ENCODE data around the gene FAM107B. TPM values are rescaled to one million over a fixed set of nuclear protein-coding genes. Genes with fewer than 3 reads are reported as not detected.

FAM107B gene
- total and polyA plus RNA-seq, 2 of the 4 experiments (the other 2 are of a cell fraction) = 26.4 to 27.1 TPM

DNA sequence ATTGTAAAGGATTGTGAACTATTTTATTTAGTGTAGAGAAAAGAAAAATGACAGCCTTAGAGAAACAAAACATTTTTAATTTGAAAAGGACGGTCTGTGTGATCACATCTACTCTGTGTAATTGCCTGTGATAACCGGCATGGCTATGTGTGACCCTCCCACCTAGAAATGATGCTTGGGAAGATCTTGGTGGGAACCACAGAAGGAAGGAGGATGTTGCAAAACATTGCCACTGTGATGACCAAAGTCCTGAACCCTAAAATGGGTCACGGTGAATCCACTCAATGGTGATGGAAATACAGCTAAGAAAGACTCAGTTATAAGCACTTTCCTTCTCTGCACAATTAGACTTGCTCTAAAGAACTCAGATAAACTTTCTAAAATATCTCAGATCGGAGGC is 222.7 kb downstream of the FAM107B start:
- Histone ChIP-seq H2AK5ac (ENCODE audit: low read depth, low read length) (no peak overlapping the region), H3K4me3 (ENCODE audit: insufficient read depth, low read depth, low read length) (no peak overlapping the region), H2BK5ac (ENCODE audit: low read depth, low read length, poor library complexity, severe bottlenecking) (no peak overlapping the region), H3K56ac (ENCODE audit: extremely low read depth, insufficient read depth, low read length) (no peak overlapping the region), H3K27me3 (ENCODE audit: control insufficient read depth, insufficient read depth, low read length) (no peaks in the 10 kb centered on the region), H3K18ac (ENCODE audit: low read depth, low read length) (no peak overlapping the region), H3K9me1 (ENCODE audit: insufficient read depth, low read length) (peaks cover 42% of the 10 kb centered on the region), H4K5ac (ENCODE audit: low read depth, low read length) (no peak overlapping the region; the same call in 1 of the 2 replicates), H3K9me3 (ENCODE audit: control insufficient read depth, insufficient read depth, low read length) (no peaks in the 10 kb centered on the region), H2BK120ac (ENCODE audit: low read depth, low read length) (no peak overlapping the region), H4K8ac (ENCODE audit: low read depth in 2 of 2, low read length in 2 of 2) (no peak overlapping the region), H3K36me3 (ENCODE audit: control insufficient read depth, insufficient read depth, low read length) (peaks cover 13% of the 10 kb centered on the region), H3K23ac (ENCODE audit: low read depth, low read length) (0 out of 2 replicates have a peak overlapping the region, but pooled peaks have one; percentile 35), H2AFZ (replicated peaks; ENCODE audit: low read length, poor library complexity) (no peak overlapping the region), H3K27ac (ENCODE audit: insufficient read depth, low read length) (no peak overlapping the region), H2AK9ac (replicated peaks; ENCODE audit: low read depth, low read length, poor library complexity) (no peak overlapping the region), H2BK15ac (ENCODE audit: low read depth, low read length) (no peak overlapping the region), H4K20me1 (ENCODE audit: insufficient read depth, low read length) (peaks cover 63% of the 10 kb centered on the region), H3K4me2 (ENCODE audit: low read depth, low read length) (no peak overlapping the region), H4K91ac (ENCODE audit: insufficient read depth, low read depth, low read length) (no peak overlapping the region), H3K4me1 (ENCODE audit: control insufficient read depth, insufficient read depth, low read length) (peaks cover 34% of the 10 kb centered on the region), H3K79me1 (ENCODE audit: low read depth in 1 of 2, low read length in 2 of 2) (peaks cover 44 to 84% of the 10 kb centered on the region in 2 experiments), H3K9ac (ENCODE audit: low read depth, low read length) (no peak overlapping the region), H3K4ac (ENCODE audit: low read depth, low read length) (no peak overlapping the region), H3K14ac (replicated peaks; ENCODE audit: low read depth, low read length) (no peak overlapping the region), H2BK20ac (ENCODE audit: low read depth, low read length) (no peak overlapping the region)
- dilution Hi-C loops (cut with HindIII; ENCODE audit: low sequenced_read_pairs, unreplicated experiment) = no loop called here
- in situ Hi-C loops (cut with MboI; ENCODE audit: low sequenced_read_pairs) = no loop called here
- ChIA-PET CTCF (interaction anchor here (0.6 to 0.7 kb wide), 2 partner anchors 42 to 285 kb away, joined by 3 to 4 read pairs; no protein-coding TSS in a partner anchor), POLR2A (ENCODE audit: unreplicated experiment) (no interaction called here)
- DNase-seq (no peak), ATAC-seq (ENCODE audit: low read depth) (no peak)
- intact Hi-C loops (cut with micrococcal nuclease) = no loop called here
- TF ChIP-seq, protein P1, sequence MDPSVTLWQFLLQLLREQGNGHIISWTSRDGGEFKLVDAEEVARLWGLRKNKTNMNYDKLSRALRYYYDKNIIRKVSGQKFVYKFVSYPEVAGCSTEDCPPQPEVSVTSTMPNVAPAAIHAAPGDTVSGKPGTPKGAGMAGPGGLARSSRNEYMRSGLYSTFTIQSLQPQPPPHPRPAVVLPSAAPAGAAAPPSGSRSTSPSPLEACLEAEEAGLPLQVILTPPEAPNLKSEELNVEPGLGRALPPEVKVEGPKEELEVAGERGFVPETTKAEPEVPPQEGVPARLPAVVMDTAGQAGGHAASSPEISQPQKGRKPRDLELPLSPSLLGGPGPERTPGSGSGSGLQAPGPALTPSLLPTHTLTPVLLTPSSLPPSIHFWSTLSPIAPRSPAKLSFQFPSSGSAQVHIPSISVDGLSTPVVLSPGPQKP (IDR thresholded peaks at IDR 0.05; ENCODE audit: borderline replicate concordance, low read depth, low read length) = no peak
- TF ChIP-seq RAD21 (IDR thresholded peaks at IDR 0.05; ENCODE audit: low read length) (no peak), MXI1 (IDR thresholded peaks at IDR 0.05; ENCODE audit: borderline replicate concordance, low read depth, low read length) (no peak), FOS (IDR thresholded peaks at IDR 0.05; ENCODE audit: low read depth, low read length) (no peak), RFX5 (IDR thresholded peaks at IDR 0.05; ENCODE audit: low read depth, low read length) (no peak), NFE2L2 (IDR thresholded peaks at IDR 0.05; ENCODE audit: low read depth, low read length) (no peak), MAFK (IDR thresholded peaks at IDR 0.05; ENCODE audit: low read depth, low read length) (no peak), BHLHE40 (IDR thresholded peaks at IDR 0.05; ENCODE audit: low read depth, low read length) (no peak), CEBPB (IDR thresholded peaks at IDR 0.05; ENCODE audit: low read depth, low read length) (no peak), RCOR1 (IDR thresholded peaks at IDR 0.05; ENCODE audit: insufficient replicate concordance, low read length) (no peak), POLR2A (IDR thresholded peaks at IDR 0.05; ENCODE audit: low read depth, low read length) (no peak), CHD1 (IDR thresholded peaks at IDR 0.05; ENCODE audit: low read depth, low read length) (no peak)
- TF ChIP-seq, protein P2, sequence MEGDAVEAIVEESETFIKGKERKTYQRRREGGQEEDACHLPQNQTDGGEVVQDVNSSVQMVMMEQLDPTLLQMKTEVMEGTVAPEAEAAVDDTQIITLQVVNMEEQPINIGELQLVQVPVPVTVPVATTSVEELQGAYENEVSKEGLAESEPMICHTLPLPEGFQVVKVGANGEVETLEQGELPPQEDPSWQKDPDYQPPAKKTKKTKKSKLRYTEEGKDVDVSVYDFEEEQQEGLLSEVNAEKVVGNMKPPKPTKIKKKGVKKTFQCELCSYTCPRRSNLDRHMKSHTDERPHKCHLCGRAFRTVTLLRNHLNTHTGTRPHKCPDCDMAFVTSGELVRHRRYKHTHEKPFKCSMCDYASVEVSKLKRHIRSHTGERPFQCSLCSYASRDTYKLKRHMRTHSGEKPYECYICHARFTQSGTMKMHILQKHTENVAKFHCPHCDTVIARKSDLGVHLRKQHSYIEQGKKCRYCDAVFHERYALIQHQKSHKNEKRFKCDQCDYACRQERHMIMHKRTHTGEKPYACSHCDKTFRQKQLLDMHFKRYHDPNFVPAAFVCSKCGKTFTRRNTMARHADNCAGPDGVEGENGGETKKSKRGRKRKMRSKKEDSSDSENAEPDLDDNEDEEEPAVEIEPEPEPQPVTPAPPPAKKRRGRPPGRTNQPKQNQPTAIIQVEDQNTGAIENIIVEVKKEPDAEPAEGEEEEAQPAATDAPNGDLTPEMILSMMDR (conservative IDR thresholded peaks at IDR 0.05; ENCODE audit: low read depth, low read length) = no peak
- TF ChIP-seq, protein P3, sequence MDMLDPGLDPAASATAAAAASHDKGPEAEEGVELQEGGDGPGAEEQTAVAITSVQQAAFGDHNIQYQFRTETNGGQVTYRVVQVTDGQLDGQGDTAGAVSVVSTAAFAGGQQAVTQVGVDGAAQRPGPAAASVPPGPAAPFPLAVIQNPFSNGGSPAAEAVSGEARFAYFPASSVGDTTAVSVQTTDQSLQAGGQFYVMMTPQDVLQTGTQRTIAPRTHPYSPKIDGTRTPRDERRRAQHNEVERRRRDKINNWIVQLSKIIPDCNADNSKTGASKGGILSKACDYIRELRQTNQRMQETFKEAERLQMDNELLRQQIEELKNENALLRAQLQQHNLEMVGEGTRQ (IDR thresholded peaks at IDR 0.05; ENCODE audit: low read depth, low read length) = no peak
- 80% methylated on average over 1 of the region's 4 CpGs; no CpG with 5 or more reads in 1 of the 2 experiments for WGBS, 2 experiments (ENCODE audit: extremely low coverage in 2 of 2, insufficient read length in 1 of 2)
- BruUV-seq (replicated peaks) = no TSS peak

Data from IMR-90 (cell line).